Measurements from ENCODE around the gene ASPHD2.

Gene ASPHD2

DNA sequence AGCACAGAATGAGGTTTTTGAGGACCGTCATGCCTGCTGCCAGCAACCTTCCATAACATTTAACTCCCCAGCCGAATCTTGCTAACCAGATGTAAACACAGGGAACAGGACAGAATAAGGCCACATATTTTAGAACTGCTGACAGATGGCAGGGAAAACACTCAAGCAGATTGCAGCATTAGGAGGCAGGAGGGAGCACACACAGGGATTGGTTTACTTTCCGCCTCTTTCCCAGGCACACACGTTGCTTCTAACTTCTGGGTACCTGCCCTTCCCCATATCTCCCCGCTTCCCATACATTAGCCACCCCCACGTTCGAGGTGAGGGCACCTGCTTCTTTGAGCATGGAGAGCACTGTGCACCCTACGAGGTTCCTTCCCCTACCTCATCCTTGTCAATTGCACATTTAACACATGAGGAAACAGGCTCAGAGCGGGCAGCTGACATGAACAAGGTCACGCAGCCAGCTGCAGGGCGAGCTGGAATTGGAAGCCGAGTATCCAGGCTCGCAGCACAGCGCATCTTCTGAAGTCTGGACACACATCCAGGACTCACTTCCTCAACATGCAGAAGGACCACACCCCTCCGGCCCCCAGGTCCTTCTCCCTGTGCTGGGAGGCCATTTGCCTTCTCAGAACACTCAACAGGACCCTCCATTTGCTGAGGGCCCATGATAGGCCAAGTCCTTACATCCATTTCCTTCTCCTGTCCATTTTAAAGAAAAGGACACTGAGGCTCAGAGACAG, 18.7 kb downstream of the ASPHD2 start:
- TF ChIP-seq, protein P1, sequence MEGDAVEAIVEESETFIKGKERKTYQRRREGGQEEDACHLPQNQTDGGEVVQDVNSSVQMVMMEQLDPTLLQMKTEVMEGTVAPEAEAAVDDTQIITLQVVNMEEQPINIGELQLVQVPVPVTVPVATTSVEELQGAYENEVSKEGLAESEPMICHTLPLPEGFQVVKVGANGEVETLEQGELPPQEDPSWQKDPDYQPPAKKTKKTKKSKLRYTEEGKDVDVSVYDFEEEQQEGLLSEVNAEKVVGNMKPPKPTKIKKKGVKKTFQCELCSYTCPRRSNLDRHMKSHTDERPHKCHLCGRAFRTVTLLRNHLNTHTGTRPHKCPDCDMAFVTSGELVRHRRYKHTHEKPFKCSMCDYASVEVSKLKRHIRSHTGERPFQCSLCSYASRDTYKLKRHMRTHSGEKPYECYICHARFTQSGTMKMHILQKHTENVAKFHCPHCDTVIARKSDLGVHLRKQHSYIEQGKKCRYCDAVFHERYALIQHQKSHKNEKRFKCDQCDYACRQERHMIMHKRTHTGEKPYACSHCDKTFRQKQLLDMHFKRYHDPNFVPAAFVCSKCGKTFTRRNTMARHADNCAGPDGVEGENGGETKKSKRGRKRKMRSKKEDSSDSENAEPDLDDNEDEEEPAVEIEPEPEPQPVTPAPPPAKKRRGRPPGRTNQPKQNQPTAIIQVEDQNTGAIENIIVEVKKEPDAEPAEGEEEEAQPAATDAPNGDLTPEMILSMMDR (conservative IDR thresholded peaks at IDR 0.05; ENCODE audit: low read depth, low read length), result no peak
- DNase-seq (ENCODE audit: low read depth), result no peak
- H3K4me3 ChIP-seq (ENCODE audit: low read length), result no peak overlapping the region

DNA sequence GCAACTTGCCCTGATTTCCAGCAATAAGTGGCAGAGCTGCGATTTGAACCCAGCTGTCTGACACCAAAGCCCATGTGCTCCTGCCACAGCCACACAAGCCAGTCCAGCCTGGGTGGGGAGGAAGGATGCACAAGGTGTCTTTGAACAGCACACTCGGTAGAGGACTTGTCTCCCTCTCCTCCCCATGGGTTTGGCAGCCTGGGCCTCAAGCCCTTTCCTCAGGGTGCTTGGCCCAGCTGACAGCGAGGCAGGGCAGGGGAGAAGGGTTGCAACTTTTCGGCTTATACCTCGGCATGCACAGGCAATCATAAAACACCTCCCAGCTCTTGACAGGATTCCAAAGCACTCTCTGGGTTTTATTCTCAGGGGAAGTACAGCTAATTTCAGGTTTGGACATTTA, 19.3 kb downstream of the ASPHD2 start:
- no peak overlapping the region for H3K4me3 ChIP-seq (ENCODE audit: low read length)
- no peak for DNase-seq (ENCODE audit: low read depth)
- TF ChIP-seq, protein P1 (conservative IDR thresholded peaks at IDR 0.05; ENCODE audit: low read depth, low read length), result no peak

DNA sequence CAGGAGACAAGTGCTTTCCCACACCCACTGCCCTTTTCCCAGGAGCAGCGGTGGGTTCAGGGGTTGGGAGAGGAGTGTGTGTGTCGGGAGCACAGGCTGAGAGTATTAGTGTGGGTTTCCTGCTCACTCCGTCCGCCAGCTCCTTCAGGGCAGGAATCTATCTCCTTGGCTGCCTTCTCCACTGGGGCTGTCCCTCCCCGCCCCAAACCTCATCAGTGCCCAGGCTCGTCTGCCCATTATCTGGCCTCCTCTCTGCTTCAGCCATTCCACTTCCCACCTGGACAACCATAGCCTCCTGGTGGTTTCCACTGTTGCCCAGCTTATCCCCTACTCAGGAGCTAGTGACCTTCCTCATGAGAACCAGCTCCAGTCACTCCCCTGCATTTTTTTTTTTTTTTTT, 19.9 kb downstream of the ASPHD2 start:
- TF ChIP-seq, protein P1 (conservative IDR thresholded peaks at IDR 0.05; ENCODE audit: low read depth, low read length), result no peak
- no peak for DNase-seq (ENCODE audit: low read depth)
- no peak overlapping the region for H3K4me3 ChIP-seq (ENCODE audit: low read length)

DNA sequence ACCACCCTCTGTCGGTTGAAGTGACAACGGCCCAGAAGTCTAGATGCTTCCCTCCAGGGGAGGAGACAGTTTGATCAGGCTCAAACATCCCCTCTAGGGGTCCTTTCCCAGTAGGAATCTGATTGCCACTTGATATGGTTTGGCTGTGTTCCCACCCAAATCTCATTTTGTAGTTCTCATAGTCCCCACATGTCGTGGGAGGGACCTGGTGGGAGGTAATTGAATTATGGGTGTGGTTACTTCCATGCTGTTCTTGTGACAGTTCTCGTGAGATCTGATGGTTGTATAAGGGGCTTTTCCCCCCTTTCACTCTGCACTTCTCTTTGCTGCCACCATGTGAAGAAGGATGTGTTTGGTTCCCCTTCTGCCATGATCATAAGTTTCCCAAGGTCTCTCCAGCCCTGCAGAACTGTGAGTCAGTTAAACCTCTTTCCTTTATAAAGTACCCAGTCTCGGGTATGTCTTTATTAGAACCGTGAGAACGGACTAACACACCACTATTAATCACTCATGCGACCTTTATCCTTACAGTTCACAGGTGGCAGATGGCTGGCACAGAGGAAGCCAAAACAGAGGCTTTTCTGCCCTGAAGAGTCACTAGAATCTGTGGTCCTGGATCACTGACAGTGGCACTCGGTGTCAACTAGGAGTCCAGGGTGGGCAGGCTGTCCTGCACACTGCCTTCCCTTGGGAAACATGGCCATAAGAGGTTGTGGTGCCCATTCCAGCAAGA, 21.6 kb downstream of the ASPHD2 start:
- DNase-seq (ENCODE audit: low read depth), result no peak
- no peak overlapping the region for H3K4me3 ChIP-seq (ENCODE audit: low read length)
- TF ChIP-seq, protein P1 (conservative IDR thresholded peaks at IDR 0.05; ENCODE audit: low read depth, low read length), result no peak

DNA sequence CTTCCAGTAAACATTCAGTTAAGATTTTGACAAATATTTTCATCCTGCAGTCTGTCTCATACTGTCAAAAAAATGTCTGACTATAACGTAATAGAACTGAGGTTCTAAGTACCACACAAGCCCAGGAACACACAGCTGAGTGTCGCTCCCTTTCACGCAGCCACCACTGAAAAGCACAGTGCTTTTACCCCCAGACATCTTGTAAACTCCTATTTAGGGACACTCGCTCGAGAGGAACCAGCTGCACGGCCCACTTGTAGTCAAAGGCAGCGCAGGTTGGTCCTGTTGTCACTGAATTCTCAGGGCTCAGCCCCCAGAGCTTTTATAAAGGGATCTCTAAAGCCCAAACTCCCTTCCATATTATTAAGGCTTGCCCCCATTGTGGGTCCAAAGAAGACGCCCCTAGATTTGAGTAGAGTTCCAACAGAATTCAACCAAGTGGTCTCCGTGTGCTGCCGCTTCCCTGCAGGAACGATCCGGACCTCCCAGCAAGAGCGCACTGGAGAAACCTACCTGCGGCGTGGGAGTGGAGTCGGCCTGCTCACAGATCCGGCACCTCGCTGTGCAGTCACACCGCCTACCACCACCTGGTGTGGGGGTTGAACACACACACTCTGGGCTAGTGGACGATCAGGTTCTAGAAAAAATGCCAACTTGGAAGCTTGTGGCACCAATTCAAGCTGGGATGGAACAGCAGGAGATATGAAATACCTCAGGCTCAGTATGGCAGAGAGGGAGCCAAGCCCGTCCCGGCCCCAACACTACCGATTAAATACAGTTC, 23.4 kb downstream of the ASPHD2 start:
- TF ChIP-seq, protein P1 (conservative IDR thresholded peaks at IDR 0.05; ENCODE audit: low read depth, low read length), result no peak
- no peak for DNase-seq (ENCODE audit: low read depth)
- no peak overlapping the region for H3K4me3 ChIP-seq (ENCODE audit: low read length)

DNA sequence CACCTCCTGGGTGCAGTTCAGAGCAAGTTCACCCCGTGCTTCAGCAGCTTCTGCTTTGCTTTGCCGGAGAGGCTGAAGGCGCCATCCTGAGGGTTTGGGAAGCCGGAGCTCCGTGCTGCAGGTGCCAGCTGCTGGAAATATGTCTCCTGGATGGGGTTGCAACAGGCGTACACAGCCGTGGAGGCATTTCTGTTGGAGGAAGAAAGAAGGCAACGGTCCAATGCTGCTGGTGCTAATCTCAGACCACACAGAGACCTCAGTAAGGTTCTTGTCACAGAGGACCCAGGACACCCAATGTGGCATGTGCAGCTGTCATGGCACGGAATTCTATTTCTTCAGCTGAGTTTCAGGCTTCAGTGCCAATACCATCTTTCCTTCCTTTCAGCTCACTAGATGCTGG, 24.2 kb downstream of the ASPHD2 start:
- H3K4me3 ChIP-seq (ENCODE audit: low read length), result no peak overlapping the region
- no peak for DNase-seq (ENCODE audit: low read depth)
- TF ChIP-seq, protein P1 (conservative IDR thresholded peaks at IDR 0.05; ENCODE audit: low read depth, low read length), result no peak
